ENCODE results near the gene GCKR. TPM values are rescaled to one million over a fixed set of nuclear protein-coding genes. Genes with fewer than 3 reads are reported as not detected.
"Not testable (repeated sequence)": the region's sequence is repeated elsewhere in the genome, so short reads cannot be mapped to it uniquely, and the experiment has no call there.

Gene GCKR
- total RNA-seq, 2 donors from 2014 or later: 1.1 to 1.2 TPM

DNA sequence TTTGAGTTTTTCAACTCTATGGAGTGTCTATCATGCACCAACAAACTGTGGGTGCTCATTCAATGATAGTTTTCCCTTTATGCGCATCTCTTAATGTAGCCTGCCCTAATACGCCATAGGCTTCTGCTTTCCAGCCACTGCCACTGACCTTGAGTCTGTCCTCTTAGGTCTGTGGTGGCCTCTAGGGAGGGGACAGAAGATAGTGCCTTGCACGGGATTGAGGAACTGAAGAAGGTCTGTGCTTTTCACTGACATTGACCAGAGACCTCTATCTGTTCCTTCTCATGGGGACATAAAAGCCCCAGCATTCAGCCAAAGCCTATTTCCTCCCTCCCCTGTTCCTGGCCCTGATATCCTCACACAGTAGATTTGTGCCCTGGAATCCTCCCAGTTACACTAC, 2.3 kb downstream of the GCKR start:
- DNase-seq (no peak), ATAC-seq (no peak)
- intact Hi-C loops (cut with DNase I): loop anchor here in 1 of 2 donors (10.0 kb wide), 1 partner anchor 86 kb away; the partner anchor contains the start of gene ZNF512

DNA sequence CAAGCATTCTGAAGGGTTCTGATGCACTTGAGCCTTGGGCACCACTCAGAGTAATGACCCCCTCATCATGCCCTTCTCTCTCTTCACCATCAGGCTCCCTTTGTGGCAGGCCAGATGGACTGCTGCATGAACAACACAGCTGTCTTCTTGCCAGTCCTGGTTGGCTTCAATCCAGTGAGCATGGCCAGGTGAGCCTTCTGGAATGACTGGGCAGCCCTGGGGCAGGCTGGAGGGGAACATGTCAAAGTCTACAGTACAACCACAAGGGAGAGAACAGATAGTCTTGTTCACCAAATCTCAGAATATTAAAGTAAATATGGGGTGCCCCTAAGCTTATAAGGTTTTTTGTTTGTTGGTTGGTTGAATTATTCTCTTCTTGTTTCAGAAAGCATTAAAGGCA, 4.4 kb downstream of the GCKR start:
- DNase-seq (no peak), ATAC-seq (no peak)
- intact Hi-C loops (cut with DNase I): no loop called here

DNA sequence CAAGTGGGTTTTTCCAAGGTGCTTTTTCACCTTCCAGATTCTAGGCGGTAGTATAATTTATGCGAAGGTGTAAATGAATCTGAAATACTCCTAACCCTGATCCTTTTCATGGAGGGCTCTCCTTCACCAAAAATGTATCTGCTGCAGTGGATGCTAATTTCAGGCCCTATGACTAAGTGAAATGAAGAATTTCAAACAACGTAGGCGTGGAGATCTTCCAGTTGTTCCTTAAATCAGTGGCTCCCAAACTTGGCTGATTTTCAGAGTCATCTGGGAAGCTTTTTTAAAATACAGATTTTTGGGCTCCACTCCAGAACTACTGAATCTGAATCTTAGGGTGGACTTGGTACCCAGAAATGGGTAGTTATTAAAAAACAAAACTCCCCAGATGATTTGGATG, 5.5 kb downstream of the GCKR start:
- intact Hi-C loops (cut with DNase I): no loop called here
- no peak for ATAC-seq
- no peak for DNase-seq

DNA sequence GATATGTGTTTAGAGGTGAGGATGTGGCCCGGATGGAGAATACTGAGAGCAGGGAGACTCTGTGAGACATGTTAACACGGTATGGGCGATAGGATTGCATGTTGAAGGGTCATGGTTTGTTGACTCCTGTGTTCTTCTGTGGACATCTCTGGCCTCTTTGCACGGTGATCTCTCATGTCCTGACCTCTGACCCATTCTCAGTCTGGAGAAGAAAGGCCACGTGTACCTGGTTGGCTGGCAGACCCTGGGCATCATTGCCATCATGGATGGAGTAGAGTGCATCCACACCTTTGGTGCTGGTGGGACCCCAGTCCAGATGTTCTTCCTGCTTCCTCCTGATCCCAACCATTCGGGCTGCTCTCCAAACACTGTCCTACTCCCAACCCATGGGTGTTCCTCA, 9.9 kb downstream of the GCKR start:
- no peak for ATAC-seq
- intact Hi-C loops (cut with DNase I): no loop called here

DNA sequence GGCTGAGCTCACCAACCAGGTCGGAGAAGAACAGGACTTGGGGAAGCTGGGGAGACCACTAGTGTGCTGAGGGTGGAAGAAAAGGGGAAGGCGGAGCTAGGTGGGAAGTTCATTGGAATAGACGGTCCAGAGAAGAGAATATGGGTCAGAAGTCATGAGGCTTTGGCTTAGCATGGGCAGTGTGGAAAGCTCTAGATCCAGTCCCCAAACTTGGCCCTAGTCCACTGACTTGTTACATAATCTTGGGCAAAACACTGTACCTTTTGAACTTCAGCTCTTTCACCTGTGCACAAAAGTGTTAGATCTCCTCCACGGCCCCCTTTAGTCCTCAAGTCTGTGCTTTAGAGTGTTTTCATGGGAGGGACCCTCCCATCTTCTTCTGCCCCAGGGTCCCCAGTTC, 10.7 kb downstream of the GCKR start:
- DNase-seq (no peak), ATAC-seq (no peak)
- intact Hi-C loops (cut with DNase I): no loop called here

More for the DNA sequence above, 9.9 kb downstream of the GCKR start:
- no peak for DNase-seq

DNA sequence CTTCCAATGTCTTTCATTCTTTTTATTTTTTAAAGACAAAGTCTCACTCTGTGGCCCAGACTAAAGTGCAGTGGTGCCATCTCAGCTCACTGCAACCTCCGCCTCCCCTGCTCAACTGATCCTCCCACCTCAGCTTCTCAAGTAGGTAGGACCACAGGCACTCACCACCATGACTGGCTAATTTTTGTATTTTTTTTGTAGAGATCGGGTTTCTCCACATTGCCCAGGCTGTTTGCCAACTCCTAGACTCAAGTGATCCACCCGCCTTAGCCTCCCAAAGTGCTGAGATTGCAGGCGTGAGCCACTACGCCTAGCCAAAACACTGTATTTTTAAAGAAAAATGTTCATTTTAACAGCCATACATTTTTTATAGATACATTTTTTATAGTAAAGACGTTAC, 12.7 kb downstream of the GCKR start:
- DNase-seq (no peak), ATAC-seq (peak in 1 of 2 donors; percentile 23)
- intact Hi-C loops (cut with DNase I): no loop called here

DNA sequence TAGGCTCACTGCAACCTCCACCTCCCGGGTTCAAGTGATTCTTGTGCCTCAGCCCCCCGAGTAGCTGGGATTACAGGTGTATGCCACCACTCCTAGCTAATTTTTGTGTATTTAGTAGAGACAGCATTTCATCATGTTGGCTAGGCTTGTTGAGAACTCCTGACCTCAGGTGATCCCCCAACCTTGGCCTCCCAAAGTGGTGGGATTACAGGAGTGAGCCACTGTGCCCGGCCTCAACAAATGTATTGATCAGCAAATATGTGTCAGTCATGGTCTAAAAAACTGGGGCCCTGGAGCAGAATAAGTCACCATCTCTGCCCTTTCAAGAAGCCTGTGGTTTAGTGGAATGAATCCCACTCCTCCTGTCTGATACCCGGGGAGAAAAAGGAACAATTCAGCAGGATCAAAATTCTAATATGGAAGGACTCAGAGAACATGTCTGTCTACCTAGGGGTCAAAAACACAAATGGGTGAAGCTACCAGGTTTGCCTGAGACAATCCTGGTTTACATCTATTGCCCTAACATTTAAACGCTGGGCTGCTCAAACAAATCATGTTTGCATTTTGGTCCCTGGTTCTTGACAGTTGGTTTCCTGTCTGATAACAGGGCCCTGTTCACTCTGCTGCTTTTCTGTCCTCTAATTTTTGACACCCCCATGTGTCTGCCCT, 21.6 kb downstream of the GCKR start:
- ATAC-seq: no peak
- intact Hi-C loops (cut with DNase I): no loop called here

DNA sequence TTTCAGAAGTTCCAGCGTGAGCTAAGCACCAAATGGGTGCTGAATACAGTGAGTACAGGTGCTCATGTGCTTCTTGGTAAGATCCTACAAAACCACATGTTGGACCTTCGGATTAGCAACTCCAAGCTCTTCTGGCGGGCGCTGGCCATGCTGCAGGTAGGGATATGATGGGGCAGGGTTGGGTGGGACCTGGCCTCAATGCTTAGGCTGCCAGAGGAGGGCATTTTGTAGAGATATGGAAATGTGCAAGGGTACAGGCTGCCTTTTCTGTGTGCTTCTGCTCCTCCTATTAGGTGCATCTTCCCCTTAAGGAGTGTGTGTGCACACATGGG, 22.1 kb downstream of the GCKR start:
- intact Hi-C loops (cut with DNase I): no loop called here
- DNase-seq: no peak
- no peak for ATAC-seq

More for the DNA sequence above, 21.6 kb downstream of the GCKR start:
- DNase-seq: no peak

DNA sequence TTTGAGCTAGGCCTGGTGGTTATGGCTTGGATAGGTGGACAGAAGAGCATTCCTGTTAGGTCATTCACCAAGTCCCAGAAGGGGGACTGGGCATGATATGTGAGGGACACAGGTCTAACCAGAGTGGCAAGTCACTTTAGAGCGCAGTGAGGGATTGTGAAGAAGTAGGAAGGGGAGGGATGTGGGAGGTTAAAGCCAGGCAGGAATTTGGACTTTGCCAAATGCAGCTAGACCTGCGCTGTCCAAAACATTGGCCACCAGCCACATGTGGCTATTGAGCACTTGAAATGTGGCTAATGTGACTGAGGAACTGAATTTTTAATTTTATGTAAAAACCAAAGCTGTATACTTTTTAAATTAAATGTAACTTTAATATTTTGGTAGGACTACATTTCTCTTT, 23.7 kb downstream of the GCKR start:
- intact Hi-C loops (cut with DNase I): no loop called here
- ATAC-seq (no peak), DNase-seq (no peak)

DNA sequence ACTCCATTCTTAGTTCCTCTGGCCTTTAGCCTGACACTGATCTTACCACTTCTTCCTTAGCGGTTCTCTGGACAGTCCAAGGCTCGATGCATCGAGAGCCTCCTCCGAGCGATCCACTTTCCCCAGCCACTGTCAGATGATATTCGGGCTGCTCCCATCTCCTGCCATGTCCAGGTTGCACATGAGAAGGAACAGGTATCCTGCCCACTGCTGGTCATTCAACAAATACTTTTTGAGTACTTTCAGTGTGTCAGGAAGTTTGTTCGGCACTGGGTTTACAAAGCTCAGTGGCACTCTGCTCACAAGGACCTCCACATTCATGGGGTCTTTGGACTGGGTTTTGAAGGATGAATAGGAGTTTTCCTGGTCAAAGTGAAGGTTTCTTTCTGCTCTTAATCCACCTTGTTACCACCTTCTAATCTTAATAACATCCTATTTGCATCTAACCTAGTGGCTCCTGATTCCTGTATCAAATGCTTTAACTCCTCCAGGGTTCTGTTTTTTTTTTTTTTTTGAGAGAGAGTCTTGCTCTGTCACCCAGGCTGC, 25.8 kb downstream of the GCKR start:
- ATAC-seq (no peak), DNase-seq (no peak)
- intact Hi-C loops (cut with DNase I): no loop called here

DNA sequence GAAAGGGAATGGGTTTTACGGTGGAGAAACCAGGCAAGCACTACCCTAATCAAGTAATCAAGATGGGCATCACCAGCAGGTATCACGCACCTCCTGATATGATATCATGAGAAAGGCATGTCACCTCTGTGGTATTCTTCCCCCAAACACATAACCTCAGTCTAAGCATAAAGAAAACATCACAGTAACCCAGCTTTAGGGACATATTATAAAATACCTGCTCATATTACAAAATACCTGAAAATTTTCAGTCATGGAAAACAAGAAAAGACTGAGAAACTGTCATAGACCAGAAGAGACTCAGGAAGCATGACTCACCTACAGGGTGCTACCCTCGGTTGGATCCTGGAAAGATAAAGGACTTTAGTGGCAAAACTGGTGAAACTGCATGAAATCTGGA, 30.5 kb downstream of the GCKR start:
- intact Hi-C loops (cut with DNase I): no loop called here
- no peak for DNase-seq
- no peak for ATAC-seq

DNA sequence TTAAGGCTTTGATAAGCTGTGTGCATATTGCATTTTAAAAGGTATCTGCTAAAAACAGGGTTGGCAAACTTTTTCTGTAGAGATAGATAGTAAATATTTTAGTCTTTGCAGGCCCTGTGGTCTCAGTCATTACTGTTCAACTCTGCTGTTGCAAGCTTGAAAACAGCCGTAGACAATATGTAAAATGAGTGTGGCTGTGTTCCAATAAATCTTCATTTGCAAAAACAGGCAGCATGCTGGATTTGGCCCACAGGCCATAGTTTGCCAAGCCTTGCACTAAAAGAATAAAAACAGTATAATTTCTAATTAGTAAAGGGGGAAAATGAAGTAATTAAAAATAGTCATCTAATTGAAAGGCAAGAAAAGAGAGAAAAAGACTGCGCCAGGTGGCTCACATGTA, 35.3 kb downstream of the GCKR start:
- intact Hi-C loops (cut with DNase I): no loop called here
- no peak for DNase-seq
- ATAC-seq: no peak

DNA sequence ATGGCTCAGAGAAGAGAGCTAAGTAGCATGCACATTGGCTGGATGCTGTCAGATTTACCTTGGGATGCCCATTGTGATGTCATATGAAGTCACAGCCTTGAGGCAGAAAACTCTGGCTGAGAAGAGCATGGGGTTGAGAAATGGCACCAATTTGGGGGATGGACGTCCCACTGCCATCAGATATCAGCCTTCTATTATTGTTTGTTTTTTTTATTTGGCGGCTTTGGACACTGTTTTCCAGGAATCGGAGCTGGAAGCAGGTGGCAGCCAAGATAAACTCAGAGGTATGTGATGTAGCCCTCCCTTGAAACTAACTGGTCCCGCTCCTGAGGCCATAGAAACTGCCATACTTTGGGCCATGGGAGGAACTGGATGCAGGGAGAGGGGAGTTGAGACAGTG, 40.6 kb downstream of the GCKR start:
- no peak for DNase-seq
- intact Hi-C loops (cut with DNase I): no loop called here

DNA sequence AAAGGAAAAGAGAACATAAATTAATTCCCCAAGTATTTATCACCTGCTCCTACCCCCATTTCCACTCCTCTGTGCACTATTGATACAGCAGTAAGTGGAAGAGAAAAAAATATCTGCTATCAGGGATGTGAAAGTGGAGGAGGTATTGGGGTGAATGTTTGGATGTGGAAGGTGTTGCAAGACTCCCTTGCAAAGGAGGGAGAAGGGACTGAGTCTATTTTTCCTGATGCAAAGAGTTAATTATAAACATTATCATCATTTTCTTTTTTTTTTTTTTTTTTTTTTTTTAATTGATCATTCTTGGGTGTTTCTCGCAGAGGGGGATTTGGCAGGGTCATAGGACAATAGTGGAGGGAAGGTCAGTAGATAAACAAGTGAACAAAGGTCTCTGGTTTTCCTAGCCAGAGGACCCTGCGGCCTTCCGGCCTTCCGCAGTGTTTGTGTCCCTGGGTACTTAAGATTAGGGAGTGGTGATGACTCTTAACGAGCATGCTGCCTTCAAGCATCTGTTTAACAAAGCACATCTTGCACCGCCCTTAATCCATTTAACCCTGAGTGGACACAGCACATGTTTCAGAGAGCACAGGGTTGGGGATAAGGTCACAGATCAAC, 42.3 kb downstream of the GCKR start:
- ATAC-seq; intact Hi-C loops (cut with DNase I); DNase-seq: not testable (repeated sequence)

More for the DNA sequence above, 40.6 kb downstream of the GCKR start:
- no peak for ATAC-seq

DNA sequence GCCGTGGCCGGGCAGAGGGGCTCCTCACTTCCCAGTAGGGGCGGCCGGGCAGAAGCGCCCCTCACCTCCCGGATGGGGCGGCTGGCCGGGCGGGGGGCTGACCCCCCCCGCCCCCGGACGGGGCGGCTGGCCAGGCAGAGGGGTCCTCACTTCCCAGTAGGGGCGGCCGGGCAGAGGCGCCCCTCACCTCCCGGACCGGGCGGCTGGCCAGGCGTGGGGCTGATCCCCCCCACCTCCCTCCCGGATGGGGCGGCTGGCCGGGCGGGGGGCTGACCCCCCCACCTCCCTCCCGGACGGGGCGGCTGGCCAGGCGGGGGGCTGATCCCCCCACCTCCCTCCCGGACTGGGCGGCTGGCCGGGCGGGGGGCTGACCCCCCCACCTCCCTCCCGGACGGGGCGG, 43.0 kb downstream of the GCKR start:
- DNase-seq; ATAC-seq; intact Hi-C loops (cut with DNase I): not testable (repeated sequence)

DNA sequence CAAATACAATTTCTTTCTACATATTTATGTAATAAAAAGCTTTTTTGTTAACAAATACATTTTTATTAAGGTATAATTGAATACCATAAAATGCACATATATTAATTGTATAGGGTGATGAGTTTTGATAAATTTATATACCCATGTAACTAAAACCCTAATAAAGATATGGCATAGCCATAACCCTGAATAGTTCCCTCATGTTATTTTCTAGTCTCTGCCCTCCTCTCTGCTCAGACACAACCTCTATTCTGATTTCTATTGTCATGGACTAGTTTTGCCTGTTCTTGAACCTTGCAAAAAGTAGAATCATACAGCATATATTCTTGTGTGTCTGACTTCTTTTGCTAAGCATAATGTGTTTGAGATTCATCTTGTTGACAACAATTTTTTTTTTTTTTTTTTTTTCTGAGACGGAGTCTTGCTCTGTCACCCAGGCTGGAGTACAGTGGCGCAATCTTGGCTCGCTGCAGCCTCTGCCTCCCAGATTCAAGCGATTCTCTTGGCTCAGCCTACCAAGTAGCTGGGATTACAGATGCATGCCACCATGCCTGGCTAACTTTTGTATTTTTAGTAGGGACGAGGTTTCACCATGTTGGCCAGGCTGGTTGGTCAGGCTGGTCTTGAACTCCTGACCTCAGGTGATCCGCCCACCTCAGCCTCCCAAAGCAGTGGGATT, 47.6 kb downstream of the GCKR start:
- intact Hi-C loops (cut with DNase I): no loop called here
- DNase-seq: no peak
- no peak for ATAC-seq

DNA sequence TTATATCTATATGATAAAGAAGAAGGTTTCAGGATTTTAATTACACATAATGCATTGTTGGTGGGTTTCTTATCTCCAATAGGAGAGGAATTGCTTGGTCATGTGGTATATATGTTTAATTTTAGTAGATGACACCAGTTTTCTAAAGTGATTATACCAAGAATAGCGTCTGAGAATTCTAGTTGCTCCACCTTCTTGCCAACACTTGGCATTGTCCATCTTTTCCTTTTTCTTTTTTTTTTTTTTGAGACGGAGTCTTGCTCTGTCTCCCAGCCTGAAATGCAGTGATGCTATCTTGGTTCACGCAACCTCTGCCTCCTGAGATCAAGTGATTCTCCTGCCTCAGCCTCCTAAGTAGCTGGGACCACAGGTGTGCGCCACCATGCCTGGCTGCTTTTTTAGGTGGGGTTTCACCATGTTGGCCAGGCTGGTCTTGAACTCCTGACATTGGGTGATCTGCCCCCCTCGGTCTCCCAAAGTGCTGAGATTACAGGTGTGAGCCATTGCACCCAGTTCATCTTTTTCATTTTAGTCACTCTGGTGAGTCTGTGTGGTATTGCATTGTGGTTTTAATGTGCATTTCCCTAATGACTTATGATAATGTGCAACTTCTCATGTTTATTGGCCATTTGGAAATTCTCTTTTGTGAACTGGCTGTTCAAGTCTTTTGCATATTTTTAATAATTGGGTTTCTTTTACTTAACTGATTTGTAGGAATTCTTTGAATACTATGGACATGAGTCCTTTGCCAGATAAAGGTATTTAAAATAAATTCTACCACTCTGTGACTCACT, 48.9 kb downstream of the GCKR start:
- intact Hi-C loops (cut with DNase I): no loop called here
- DNase-seq (no peak), ATAC-seq (no peak)

DNA sequence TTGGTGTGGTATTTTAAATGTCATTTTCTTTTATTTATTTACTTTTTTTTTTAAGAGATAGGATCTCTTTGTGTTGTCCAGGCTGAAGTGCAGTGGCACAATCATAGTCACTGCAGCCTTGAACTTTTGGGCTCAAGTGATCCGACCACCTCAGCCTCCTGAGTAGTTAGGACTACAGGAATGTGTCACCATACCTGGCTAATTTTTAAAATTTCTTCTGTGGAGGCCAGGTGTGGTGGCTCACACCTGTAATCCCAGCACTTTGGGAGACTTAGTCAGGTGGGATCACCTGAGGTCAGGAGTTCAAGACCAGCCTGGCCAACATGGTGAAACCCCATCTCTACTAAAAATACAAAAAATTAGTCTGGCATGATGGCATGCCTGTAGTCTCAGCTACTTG, 52.7 kb downstream of the GCKR start:
- intact Hi-C loops (cut with DNase I): no loop called here
- ATAC-seq (no peak), DNase-seq (no peak)

DNA sequence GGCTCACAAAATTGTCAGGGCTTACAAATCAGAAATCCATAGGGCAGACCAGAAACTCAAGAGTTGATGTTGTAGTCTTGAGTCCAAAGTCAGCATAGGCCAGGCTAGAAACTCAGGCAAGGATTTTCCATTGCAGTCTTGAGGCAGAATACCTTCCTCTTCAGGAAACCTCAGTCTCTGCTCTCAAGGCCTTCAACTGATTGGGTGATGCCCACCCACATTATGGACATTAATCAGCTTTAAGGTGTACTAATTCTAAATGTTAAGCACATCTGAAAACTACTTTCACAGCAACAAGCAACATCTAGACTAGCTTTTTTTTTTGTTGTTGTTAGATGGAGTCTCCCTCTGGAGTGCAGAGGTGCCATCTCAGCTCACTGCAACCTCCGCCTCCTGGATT, 54.9 kb downstream of the GCKR start:
- no peak for ATAC-seq
- intact Hi-C loops (cut with DNase I): no loop called here

DNA sequence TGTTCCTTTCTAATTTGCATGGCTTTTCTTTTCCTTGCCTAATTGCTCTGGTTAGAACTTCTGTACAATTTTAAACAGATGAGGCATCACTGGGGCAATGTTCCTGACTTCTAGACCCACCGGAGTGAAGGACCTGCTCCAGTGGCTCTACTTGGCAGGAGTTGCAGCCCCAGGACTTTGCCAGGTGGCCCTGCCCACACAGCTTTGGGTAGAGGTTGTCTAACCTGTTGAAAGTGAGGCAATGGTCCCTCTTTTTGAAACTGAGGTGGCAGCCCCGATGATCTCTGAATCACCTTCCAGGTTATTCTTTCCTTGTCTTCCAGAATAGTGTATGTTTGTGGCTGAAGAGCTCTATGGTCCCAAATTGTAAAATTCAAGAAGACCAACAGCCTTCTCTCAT, 56.3 kb downstream of the GCKR start:
- no peak for DNase-seq
- no peak for ATAC-seq
- intact Hi-C loops (cut with DNase I): no loop called here

More for the DNA sequence above, 54.9 kb downstream of the GCKR start:
- no peak for DNase-seq
